ENCODE measurements around the gene CSF2RB. TPM values are rescaled to one million over a fixed set of nuclear protein-coding genes. Genes with fewer than 3 reads are reported as not detected.

CSF2RB gene
- total and polyA plus RNA-seq, 2 of the 13 experiments (the other 11 are each of a cell fraction or from before 2014, with no cell fraction given), result not detected

DNA sequence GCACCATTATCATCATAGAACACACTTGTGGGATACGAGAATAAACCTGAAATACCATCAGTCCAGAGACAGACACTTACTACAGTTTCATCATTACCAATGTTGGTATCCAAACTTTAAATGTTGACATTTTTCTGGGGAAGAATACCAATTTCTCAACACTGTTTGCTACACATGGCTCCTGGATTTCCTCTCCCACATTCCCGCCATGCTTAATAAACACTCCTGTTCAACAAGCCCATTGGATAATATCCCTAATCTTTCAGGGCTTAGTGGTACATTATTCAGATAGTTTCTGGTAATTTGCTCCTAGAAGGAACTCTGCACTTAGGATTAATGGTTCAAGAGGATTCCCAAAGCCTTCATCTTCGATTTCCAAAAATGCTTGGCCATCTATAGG, 48.2 kb downstream of the CSF2RB start:
- no peaks in the 10 kb centered on the region for H3K4me1 ChIP-seq (ENCODE audit: insufficient read depth, low read length)
- DNase-seq (ENCODE audit: low spot score) (no peak), ATAC-seq (no peak), FAIRE-seq (no peak)
- no peak overlapping the region for H3K9ac ChIP-seq (ENCODE audit: insufficient read depth, low read depth, low read length)
- H3K79me2 ChIP-seq (ENCODE audit: insufficient read depth, low read length), result no peaks in the 10 kb centered on the region
- in situ Hi-C loops (cut with HindIII; ENCODE audit: extremely low pct_ligation_motif_present, low pct_unique_long_range_greater_than_20kb) (no loop called here), intact Hi-C loops (cut with micrococcal nuclease; ENCODE audit: unreplicated experiment) (no loop called here)
- no peak for TF ChIP-seq JUNB (CRISPR knock-in tag; IDR thresholded peaks at IDR 0.05; ENCODE audit: borderline replicate concordance)
- TF ChIP-seq STAT5B (CRISPR knock-in tag; IDR thresholded peaks at IDR 0.05), result no peak
- TF ChIP-seq RORA (CRISPR knock-in tag; IDR thresholded peaks at IDR 0.05), result no peak
- no peak for TF ChIP-seq GATAD1 (CRISPR knock-in tag; IDR thresholded peaks at IDR 0.05)
- TF ChIP-seq, protein P1, sequence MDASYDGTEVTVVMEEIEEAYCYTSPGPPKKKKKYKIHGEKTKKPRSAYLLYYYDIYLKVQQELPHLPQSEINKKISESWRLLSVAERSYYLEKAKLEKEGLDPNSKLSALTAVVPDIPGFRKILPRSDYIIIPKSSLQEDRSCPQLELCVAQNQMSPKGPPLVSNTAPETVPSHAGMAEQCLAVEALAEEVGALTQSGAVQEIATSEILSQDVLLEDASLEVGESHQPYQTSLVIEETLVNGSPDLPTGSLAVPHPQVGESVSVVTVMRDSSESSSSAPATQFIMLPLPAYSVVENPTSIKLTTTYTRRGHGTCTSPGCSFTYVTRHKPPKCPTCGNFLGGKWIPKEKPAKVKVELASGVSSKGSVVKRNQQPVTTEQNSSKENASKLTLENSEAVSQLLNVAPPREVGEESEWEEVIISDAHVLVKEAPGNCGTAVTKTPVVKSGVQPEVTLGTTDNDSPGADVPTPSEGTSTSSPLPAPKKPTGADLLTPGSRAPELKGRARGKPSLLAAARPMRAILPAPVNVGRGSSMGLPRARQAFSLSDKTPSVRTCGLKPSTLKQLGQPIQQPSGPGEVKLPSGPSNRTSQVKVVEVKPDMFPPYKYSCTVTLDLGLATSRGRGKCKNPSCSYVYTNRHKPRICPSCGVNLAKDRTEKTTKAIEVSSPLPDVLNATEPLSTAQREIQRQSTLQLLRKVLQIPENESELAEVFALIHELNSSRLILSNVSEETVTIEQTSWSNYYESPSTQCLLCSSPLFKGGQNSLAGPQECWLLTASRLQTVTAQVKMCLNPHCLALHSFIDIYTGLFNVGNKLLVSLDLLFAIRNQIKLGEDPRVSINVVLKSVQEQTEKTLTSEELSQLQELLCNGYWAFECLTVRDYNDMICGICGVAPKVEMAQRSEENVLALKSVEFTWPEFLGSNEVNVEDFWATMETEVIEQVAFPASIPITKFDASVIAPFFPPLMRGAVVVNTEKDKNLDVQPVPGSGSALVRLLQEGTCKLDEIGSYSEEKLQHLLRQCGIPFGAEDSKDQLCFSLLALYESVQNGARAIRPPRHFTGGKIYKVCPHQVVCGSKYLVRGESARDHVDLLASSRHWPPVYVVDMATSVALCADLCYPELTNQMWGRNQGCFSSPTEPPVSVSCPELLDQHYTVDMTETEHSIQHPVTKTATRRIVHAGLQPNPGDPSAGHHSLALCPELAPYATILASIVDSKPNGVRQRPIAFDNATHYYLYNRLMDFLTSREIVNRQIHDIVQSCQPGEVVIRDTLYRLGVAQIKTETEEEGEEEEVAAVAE (CRISPR knock-in tag; IDR thresholded peaks at IDR 0.05; ENCODE audit: borderline replicate concordance), result no peak
- no peak for TF ChIP-seq CBX5 (CRISPR knock-in tag; IDR thresholded peaks at IDR 0.05; ENCODE audit: borderline replicate concordance)
- TF ChIP-seq SAFB2 (CRISPR knock-in tag; IDR thresholded peaks at IDR 0.05; ENCODE audit: borderline replicate concordance, low read depth), result no peak
- TF ChIP-seq, protein P2, sequence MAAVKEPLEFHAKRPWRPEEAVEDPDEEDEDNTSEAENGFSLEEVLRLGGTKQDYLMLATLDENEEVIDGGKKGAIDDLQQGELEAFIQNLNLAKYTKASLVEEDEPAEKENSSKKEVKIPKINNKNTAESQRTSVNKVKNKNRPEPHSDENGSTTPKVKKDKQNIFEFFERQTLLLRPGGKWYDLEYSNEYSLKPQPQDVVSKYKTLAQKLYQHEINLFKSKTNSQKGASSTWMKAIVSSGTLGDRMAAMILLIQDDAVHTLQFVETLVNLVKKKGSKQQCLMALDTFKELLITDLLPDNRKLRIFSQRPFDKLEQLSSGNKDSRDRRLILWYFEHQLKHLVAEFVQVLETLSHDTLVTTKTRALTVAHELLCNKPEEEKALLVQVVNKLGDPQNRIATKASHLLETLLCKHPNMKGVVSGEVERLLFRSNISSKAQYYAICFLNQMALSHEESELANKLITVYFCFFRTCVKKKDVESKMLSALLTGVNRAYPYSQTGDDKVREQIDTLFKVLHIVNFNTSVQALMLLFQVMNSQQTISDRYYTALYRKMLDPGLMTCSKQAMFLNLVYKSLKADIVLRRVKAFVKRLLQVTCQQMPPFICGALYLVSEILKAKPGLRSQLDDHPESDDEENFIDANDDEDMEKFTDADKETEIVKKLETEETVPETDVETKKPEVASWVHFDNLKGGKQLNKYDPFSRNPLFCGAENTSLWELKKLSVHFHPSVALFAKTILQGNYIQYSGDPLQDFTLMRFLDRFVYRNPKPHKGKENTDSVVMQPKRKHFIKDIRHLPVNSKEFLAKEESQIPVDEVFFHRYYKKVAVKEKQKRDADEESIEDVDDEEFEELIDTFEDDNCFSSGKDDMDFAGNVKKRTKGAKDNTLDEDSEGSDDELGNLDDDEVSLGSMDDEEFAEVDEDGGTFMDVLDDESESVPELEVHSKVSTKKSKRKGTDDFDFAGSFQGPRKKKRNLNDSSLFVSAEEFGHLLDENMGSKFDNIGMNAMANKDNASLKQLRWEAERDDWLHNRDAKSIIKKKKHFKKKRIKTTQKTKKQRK (IDR thresholded peaks at IDR 0.05; ENCODE audit: low read length), result no peak
- TF ChIP-seq CC2D1A (CRISPR knock-in tag; IDR thresholded peaks at IDR 0.05), result no peak
- no peak for TF ChIP-seq ZNF136 (CRISPR knock-in tag; IDR thresholded peaks at IDR 0.05; ENCODE audit: low read depth)
- TF ChIP-seq ZNF567 (CRISPR knock-in tag; IDR thresholded peaks at IDR 0.05; ENCODE audit: borderline replicate concordance), result no peak
- H4K20me1 ChIP-seq (ENCODE audit: insufficient read depth, low read length), result no peaks in the 10 kb centered on the region
- no peak overlapping the region for H3K4me2 ChIP-seq (ENCODE audit: low read depth, low read length)
- BruUV-seq (replicated peaks), result no TSS peak
- H2AFZ ChIP-seq (ENCODE audit: low read length), result no peak overlapping the region
- peaks cover 0 to 4% of the 10 kb centered on the region in 2 experiments; a peak in 1 of 5 replicates for H3K27me3 ChIP-seq (ENCODE audit: control insufficient read depth in 1 of 2, insufficient read depth in 2 of 2, low read length in 2 of 2)
- ChIA-PET POLR2A (no interaction called here), CTCF (ENCODE audit: low intra/inter-chr PET ratio, low total read pairs) (no interaction called here)
- no peak overlapping the region for H3K4me3 ChIP-seq (replicated peaks in 1 of 3; ENCODE audit: insufficient read depth in 1 of 3, low read depth in 2 of 3, low read length in 3 of 3)
- no peaks in the 10 kb centered on the region for H3K36me3 ChIP-seq (replicated peaks in 1 of 2; ENCODE audit: control insufficient read depth in 1 of 2, insufficient read depth in 2 of 2, low read length in 2 of 2)
- WGBS (ENCODE audit: low lambda C conversion rate), result 2% methylated on average over 3 of the region's 3 CpGs
- no peak overlapping the region for H3K27ac ChIP-seq (ENCODE audit: extremely low read length, insufficient read depth, low read length)
- no peaks in the 10 kb centered on the region for H3K9me3 ChIP-seq (ENCODE audit: low read length)

All from HepG2 (cell line).